Erythroblast (primary cell): ENCODE data around the gene NTM.

ENCODE experiments used
- GATA1 ChIP-seq: IDR thresholded peaks from 2 replicates; pipeline ENCODE4 v1.6.1; 2011; ENCODE audit warnings: low read depth, mild to moderate bottlenecking, control low read depth, low read length, moderate library complexity
- POLR2A ChIP-seq: IDR thresholded peaks from 2 replicates; pipeline ENCODE4 v1.6.1; 2011; ENCODE audit warnings: mild to moderate bottlenecking, low read length

GRCh38 chr11:131488238-131488637 lies 117.8 kb downstream of the NTM start:
- TF ChIP-seq POLR2A (no peak), GATA1 (no peak)
